Sciatic nerve (tissue), 2 donors: ENCODE data around the gene SMIM20. TPM values are rescaled to one million over a fixed set of nuclear protein-coding genes. Genes with fewer than 3 reads are reported as not detected.

Experiments used
- ATAC-seq: fragments of 200-7000 bp; cut with Tn5 transposase; one replicate; pipeline ENCODE4 v1.9.1; 2020; ENCODE audit warnings: mild to moderate bottlenecking, moderate library complexity
- DNase-seq: peaks from one replicate; pipeline ENCODE4 v3.0.0-alpha.2; 2020; ENCODE audit warnings: low spot score
- intact Hi-C: fragments of 100-400 bp; cut with DNase I; formaldehyde crosslinking; loops from one replicate; pipeline ENCODE4 v1.14.2; 2022
- total RNA-seq: library from RNA; stranded (reverse); fragmentation: NEBNext Ultra II Directional; extraction: Animal tissue kit (Norgen Biotek cat#: 25700); gene quantifications from one replicate; pipeline ENCODE4 v1.2.1, GENCODE V29; 2021
- donor health status: DM: no; HTN: no; CAD: no.
- donor health status: DM: no; HTN: no; CAD: no.

SMIM20 gene
- total RNA-seq, 1 donor from 2014 or later = 22.7 TPM

- DNase-seq = no peak
- no peak for ATAC-seq
- intact Hi-C loops = no loop called here
These were observed 35.2 kb downstream of the SMIM20 start for GRCh38 chr4:25949173-25949748.

- intact Hi-C loops = no loop called here
- ATAC-seq = no peak
- DNase-seq = no peak
These were observed 36.0 kb downstream of the SMIM20 start for GRCh38 chr4:25949994-25950393.

- DNase-seq (no peak), ATAC-seq (no peak)
- intact Hi-C loops = no loop called here
These were observed 36.7 kb downstream of the SMIM20 start for GRCh38 chr4:25950461-25951389.

- DNase-seq = no peak
- intact Hi-C loops = no loop called here
These were observed 37.5 kb downstream of the SMIM20 start for GRCh38 chr4:25951390-25951952.

GRCh38 chr4:25953740-25954139 is 39.7 kb downstream of the SMIM20 start:
- ATAC-seq (no peak), DNase-seq (no peak)
- intact Hi-C loops = no loop called here

More at GRCh38 chr4:25951390-25951952, 37.5 kb downstream of the SMIM20 start:
- no peak for ATAC-seq

GRCh38 chr4:25954293-25954904 is 40.4 kb downstream of the SMIM20 start:
- intact Hi-C loops = no loop called here
- no peak for ATAC-seq
- no peak for DNase-seq

- DNase-seq (no peak), ATAC-seq (no peak)
These were observed 41.7 kb downstream of the SMIM20 start for GRCh38 chr4:25955705-25956104.

GRCh38 chr4:25956260-25956659 is 42.2 kb downstream of the SMIM20 start:
- no peak for ATAC-seq
- intact Hi-C loops = no loop called here
- DNase-seq = no peak

More at GRCh38 chr4:25955705-25956104, 41.7 kb downstream of the SMIM20 start:
- intact Hi-C loops = no loop called here

GRCh38 chr4:25958110-25958509 is 44.1 kb downstream of the SMIM20 start:
- intact Hi-C loops = no loop called here
- DNase-seq (no peak), ATAC-seq (no peak)

GRCh38 chr4:25962393-25962792 is 48.4 kb downstream of the SMIM20 start:
- ATAC-seq = no peak
- intact Hi-C loops = no loop called here
- DNase-seq = no peak

- intact Hi-C loops = no loop called here
- ATAC-seq = no peak
- no peak for DNase-seq
These were observed 51.6 kb downstream of the SMIM20 start for GRCh38 chr4:25965629-25966028.

- ATAC-seq (no peak), DNase-seq (no peak)
- intact Hi-C loops = no loop called here
These were observed 52.2 kb downstream of the SMIM20 start for GRCh38 chr4:25966171-25966570.

GRCh38 chr4:25969374-25970155 is 55.5 kb downstream of the SMIM20 start:
- intact Hi-C loops = no loop called here
- no peak for ATAC-seq
- DNase-seq = no peak

GRCh38 chr4:25970226-25970675 is 56.2 kb downstream of the SMIM20 start:
- DNase-seq = no peak
- intact Hi-C loops = no loop called here
- ATAC-seq = peak; percentile 76

GRCh38 chr4:25970691-25971432 is 56.8 kb downstream of the SMIM20 start:
- ATAC-seq (peak; percentile 58), DNase-seq (no peak)
- intact Hi-C loops = no loop called here

GRCh38 chr4:25972366-25972765 is 58.3 kb downstream of the SMIM20 start:
- intact Hi-C loops = no loop called here
- DNase-seq (no peak), ATAC-seq (no peak)

- ATAC-seq = no peak
- intact Hi-C loops = no loop called here
- no peak for DNase-seq
These were observed 59.1 kb downstream of the SMIM20 start for GRCh38 chr4:25972984-25973745.
